ENCODE results near the gene HOMER3. TPM values are rescaled to one million over a fixed set of nuclear protein-coding genes. Genes with fewer than 3 reads are reported as not detected.

HOMER3 gene
- total and polyA plus RNA-seq, 9 donors, result 7.8 to 29.2 (median 18.6) TPM

GRCh38 chr19:18942692-18943091 is 1.7 kb upstream of the HOMER3 start:
- intact Hi-C loops (cut with DNase I), result loop anchor here in 1 of 4 donors (10.0 kb wide), 1 partner anchor 78 kb away; no protein-coding TSS in a partner anchor
- H3K27ac ChIP-seq, result no peak overlapping the region

GRCh38 chr19:18941628-18942354 is 774 bp upstream of the HOMER3 start:
- no peaks in the 10 kb centered on the region for H3K9me3 ChIP-seq
- no peaks in the 10 kb centered on the region for H3K27me3 ChIP-seq
- peak overlapping the region; percentile 80 for H3K4me3 ChIP-seq
- DNase-seq, result no peak
- H3K36me3 ChIP-seq, result no peaks in the 10 kb centered on the region
- H3K4me1 ChIP-seq (ENCODE audit: insufficient read depth), result no peaks in the 10 kb centered on the region
- H3K27ac ChIP-seq, result no peak overlapping the region
- intact Hi-C loops (cut with DNase I), result loop anchor here in 1 of 4 donors (10.0 kb wide), 1 partner anchor 77 kb away; no protein-coding TSS in a partner anchor
- WGBS, 3 donors, result 59 to 68% (median 67%) methylated on average over 18 of the region's 18 CpGs
- TF ChIP-seq CTCF (IDR thresholded peaks at IDR 0.05) (no peak), EP300 (IDR thresholded peaks at IDR 0.05) (no peak), POLR2A (IDR thresholded peaks at IDR 0.05) (no peak)

More at GRCh38 chr19:18942692-18943091, 1.7 kb upstream of the HOMER3 start:
- H3K4me1 ChIP-seq (ENCODE audit: insufficient read depth), result no peaks in the 10 kb centered on the region
- no peaks in the 10 kb centered on the region for H3K36me3 ChIP-seq
- WGBS, 3 donors, result 84 to 91% (median 86%) methylated on average over 6 of the region's 6 CpGs
- H3K9me3 ChIP-seq, result no peaks in the 10 kb centered on the region
- no peak overlapping the region for H3K4me3 ChIP-seq
- no peaks in the 10 kb centered on the region for H3K27me3 ChIP-seq
- DNase-seq, result no peak
- TF ChIP-seq POLR2A (IDR thresholded peaks at IDR 0.05) (no peak), CTCF (IDR thresholded peaks at IDR 0.05) (no peak), EP300 (IDR thresholded peaks at IDR 0.05) (no peak)

- Histone ChIP-seq H3K4me1 (ENCODE audit: insufficient read depth) (no peaks in the 10 kb centered on the region), H3K4me3 (peak overlapping the region; percentile 80), H3K36me3 (no peaks in the 10 kb centered on the region), H3K27ac (peak overlapping the region in 1 of 2 donors; percentile 65), H3K27me3 (no peaks in the 10 kb centered on the region), H3K9me3 (no peaks in the 10 kb centered on the region)
- TF ChIP-seq CTCF (IDR thresholded peaks at IDR 0.05), result no peak
- TF ChIP-seq EP300 (IDR thresholded peaks at IDR 0.05), result no peak
- no peak for TF ChIP-seq POLR2A (IDR thresholded peaks at IDR 0.05)
- intact Hi-C loops (cut with DNase I), result loop anchor here in 1 of 4 donors (10.0 kb wide), 1 partner anchor 75 kb away; no protein-coding TSS in a partner anchor
- 0% methylated on average over 47 of the region's 47 CpGs for WGBS, 3 donors
- peak; percentile 69 to 76 (median 71) for DNase-seq
Measured at GRCh38 chr19:18939922-18940768, 872 bp downstream of the HOMER3 start.

GRCh38 chr19:18939163-18939562 is 1.9 kb downstream of the HOMER3 start:
- WGBS, 3 donors, result 82 to 86% (median 82%) methylated on average over 3 of the region's 3 CpGs
- H3K4me1 ChIP-seq (ENCODE audit: insufficient read depth), result no peaks in the 10 kb centered on the region
- no peaks in the 10 kb centered on the region for H3K9me3 ChIP-seq
- no peaks in the 10 kb centered on the region for H3K36me3 ChIP-seq
- H3K27me3 ChIP-seq, result no peaks in the 10 kb centered on the region
- H3K4me3 ChIP-seq, result no peak overlapping the region
- intact Hi-C loops (cut with DNase I), result no loop called here
- H3K27ac ChIP-seq, result no peak overlapping the region
- no peak for DNase-seq
- no peak for TF ChIP-seq POLR2A (IDR thresholded peaks at IDR 0.05)
- no peak for TF ChIP-seq EP300 (IDR thresholded peaks at IDR 0.05)
- no peak for TF ChIP-seq CTCF (IDR thresholded peaks at IDR 0.05)

Data from ovary (tissue), 9 donors.